Measurements from ENCODE around the gene PTTG1IP2. TPM values are rescaled to one million over a fixed set of nuclear protein-coding genes. Genes with fewer than 3 reads are reported as not detected.

Gene PTTG1IP2
- total RNA-seq, 2 donors from 2014 or later: not detected

DNA sequence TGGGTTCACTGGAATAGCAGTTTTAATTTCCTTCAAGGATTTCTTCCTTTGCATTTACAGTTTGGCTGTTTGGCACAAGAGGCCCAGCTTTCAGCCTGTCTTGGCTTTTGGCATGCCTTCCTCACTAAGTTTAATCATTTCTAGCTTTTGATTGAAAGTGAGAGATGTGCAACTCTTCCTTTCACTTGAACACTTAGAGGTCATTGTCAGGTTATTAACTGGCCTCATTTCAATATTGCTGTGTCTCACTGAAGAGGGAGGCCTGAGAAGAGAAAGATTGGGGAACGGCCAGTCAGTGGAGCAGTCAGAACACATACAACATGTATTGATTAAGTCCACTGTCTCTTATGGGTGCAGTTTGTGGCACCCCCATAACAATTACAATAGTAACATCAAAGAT, 33.9 kb downstream of the PTTG1IP2 start:
- Mint-ChIP-seq H3K9me3 (no peaks in the 10 kb centered on the region), H3K36me3 (ENCODE audit: low read depth) (no peaks in the 10 kb centered on the region), H3K27me3 (ENCODE audit: insufficient read depth) (no peaks in the 10 kb centered on the region), H3K4me1 (no peaks in the 10 kb centered on the region), H3K27ac (no peak overlapping the region), H3K4me3 (no peak overlapping the region)
- Histone ChIP-seq H3K27ac (ENCODE audit: low read depth, low read length) (no peak overlapping the region), H3K4me1 (ENCODE audit: control insufficient read depth, insufficient read depth, low read length) (no peaks in the 10 kb centered on the region), H3K36me3 (ENCODE audit: control insufficient read depth, insufficient read depth, low read length) (no peaks in the 10 kb centered on the region), H3K27me3 (ENCODE audit: control insufficient read depth, insufficient read depth, low read length, poor library complexity, severe bottlenecking) (no peaks in the 10 kb centered on the region), H3K9ac (ENCODE audit: extremely low read depth, low read length, poor library complexity, severe bottlenecking) (no peak overlapping the region), H3K9me3 (ENCODE audit: control insufficient read depth, low read length) (no peaks in the 10 kb centered on the region), H3K4me3 (ENCODE audit: low read length) (no peak overlapping the region)
- DNase-seq: no peak
- WGBS, 2 experiments (ENCODE audit: insufficient coverage in 1 of 2, insufficient read length in 1 of 2): 100% methylated on average over 1 of the region's 1 CpG; no CpG with 5 or more reads in 1 of the 2 experiments
- TF ChIP-seq CTCF (conservative IDR thresholded peaks at IDR 0.05): no peak

GRCh38 chr7:90507692-90508091, 38.3 kb downstream of the PTTG1IP2 start:
- Histone ChIP-seq H3K4me3 (ENCODE audit: low read length) (no peak overlapping the region), H3K36me3 (ENCODE audit: control insufficient read depth, insufficient read depth, low read length) (no peaks in the 10 kb centered on the region), H3K27ac (ENCODE audit: low read depth, low read length) (no peak overlapping the region), H3K27me3 (ENCODE audit: control insufficient read depth, insufficient read depth, low read length, poor library complexity, severe bottlenecking) (no peaks in the 10 kb centered on the region), H3K9me3 (ENCODE audit: control insufficient read depth, low read length) (no peaks in the 10 kb centered on the region), H3K9ac (ENCODE audit: extremely low read depth, low read length, poor library complexity, severe bottlenecking) (no peak overlapping the region), H3K4me1 (ENCODE audit: control insufficient read depth, insufficient read depth, low read length) (no peaks in the 10 kb centered on the region)
- WGBS, 2 experiments (ENCODE audit: insufficient coverage in 1 of 2, insufficient read length in 1 of 2): 90% methylated on average over 1 of the region's 1 CpG; no CpG with 5 or more reads in 1 of the 2 experiments
- H3K4me1 Mint-ChIP-seq: no peaks in the 10 kb centered on the region
- TF ChIP-seq CTCF (conservative IDR thresholded peaks at IDR 0.05): no peak
- H3K27me3 Mint-ChIP-seq (ENCODE audit: insufficient read depth): no peaks in the 10 kb centered on the region
- H3K4me3 Mint-ChIP-seq: no peak overlapping the region
- H3K27ac Mint-ChIP-seq: no peak overlapping the region
- H3K9me3 Mint-ChIP-seq: no peaks in the 10 kb centered on the region
- H3K36me3 Mint-ChIP-seq (ENCODE audit: low read depth): no peaks in the 10 kb centered on the region
- no peak for DNase-seq

GRCh38 chr7:90511776-90512175, 42.3 kb downstream of the PTTG1IP2 start:
- no peak overlapping the region for H3K4me3 ChIP-seq (ENCODE audit: low read length)
- Mint-ChIP-seq H3K4me3 (no peak overlapping the region), H3K9me3 (no peaks in the 10 kb centered on the region), H3K27ac (no peak overlapping the region), H3K27me3 (ENCODE audit: insufficient read depth) (no peaks in the 10 kb centered on the region), H3K4me1 (no peaks in the 10 kb centered on the region), H3K36me3 (ENCODE audit: low read depth) (no peaks in the 10 kb centered on the region)
- H3K36me3 ChIP-seq (ENCODE audit: control insufficient read depth, insufficient read depth, low read length): no peaks in the 10 kb centered on the region
- no peak for DNase-seq
- no peaks in the 10 kb centered on the region for H3K27me3 ChIP-seq (ENCODE audit: control insufficient read depth, insufficient read depth, low read length, poor library complexity, severe bottlenecking)
- H3K27ac ChIP-seq (ENCODE audit: low read depth, low read length): no peak overlapping the region
- H3K4me1 ChIP-seq (ENCODE audit: control insufficient read depth, insufficient read depth, low read length): no peaks in the 10 kb centered on the region
- no peak for TF ChIP-seq CTCF (conservative IDR thresholded peaks at IDR 0.05)
- 95 to 100% methylated on average over 1 to 2 of the region's 2 CpGs for WGBS, 2 experiments (ENCODE audit: insufficient coverage in 1 of 2, insufficient read length in 1 of 2)
- H3K9ac ChIP-seq (ENCODE audit: extremely low read depth, low read length, poor library complexity, severe bottlenecking): no peak overlapping the region
- H3K9me3 ChIP-seq (ENCODE audit: control insufficient read depth, low read length): no peaks in the 10 kb centered on the region
